22Rv1 (cell line): ENCODE measurements around the gene MICU1.

ENCODE experiments used
- H3K27ac ChIP-seq: fragments of 450-650 bp; 2 replicates; pipeline ENCODE4 v1.5.1; 2017
- CTCF ChIP-seq: fragments of 450-650 bp; IDR thresholded peaks from 2 replicates; pipeline ENCODE4 v1.5.1; 2017; ENCODE audit warnings: mild to moderate bottlenecking
- ZFX ChIP-seq: fragments of 450-650 bp; IDR thresholded peaks from 2 replicates; pipeline ENCODE4 v1.6.1; 2017; ENCODE audit warnings: antibody characterized with exemption, borderline replicate concordance

MICU1 gene

DNA sequence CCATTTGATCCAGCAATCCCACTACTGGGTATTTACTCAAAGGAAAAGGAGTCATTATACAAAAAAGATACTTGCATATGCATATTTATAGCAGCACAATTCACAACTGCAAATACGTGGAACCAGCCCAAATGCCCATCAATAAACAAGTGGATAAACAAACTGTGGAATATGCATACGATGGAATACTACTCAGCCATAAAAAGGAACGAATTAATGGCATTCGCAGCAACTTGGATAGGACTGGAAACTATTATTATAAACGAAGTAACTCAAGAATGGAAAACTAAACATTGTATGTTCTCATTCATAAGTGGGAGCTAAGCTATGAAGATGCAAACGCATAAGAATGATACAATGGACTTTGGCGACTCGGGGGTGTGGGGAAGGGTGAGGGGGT is 108.6 kb downstream of the MICU1 start:
- H3K27ac ChIP-seq: no peak overlapping the region
- TF ChIP-seq ZFX: no peak

- H3K27ac ChIP-seq: no peak overlapping the region
- TF ChIP-seq CTCF (no peak), ZFX (no peak)
These were observed 110.4 kb downstream of the MICU1 start for GRCh38 chr10:72515455-72515854.

GRCh38 chr10:72513910-72514309 is 112.0 kb downstream of the MICU1 start:
- no peak overlapping the region for H3K27ac ChIP-seq
- no peak for TF ChIP-seq CTCF
- TF ChIP-seq ZFX: no peak

GRCh38 chr10:72511459-72511858 is 114.4 kb downstream of the MICU1 start:
- no peak overlapping the region for H3K27ac ChIP-seq
- no peak for TF ChIP-seq ZFX
- TF ChIP-seq CTCF: no peak

DNA sequence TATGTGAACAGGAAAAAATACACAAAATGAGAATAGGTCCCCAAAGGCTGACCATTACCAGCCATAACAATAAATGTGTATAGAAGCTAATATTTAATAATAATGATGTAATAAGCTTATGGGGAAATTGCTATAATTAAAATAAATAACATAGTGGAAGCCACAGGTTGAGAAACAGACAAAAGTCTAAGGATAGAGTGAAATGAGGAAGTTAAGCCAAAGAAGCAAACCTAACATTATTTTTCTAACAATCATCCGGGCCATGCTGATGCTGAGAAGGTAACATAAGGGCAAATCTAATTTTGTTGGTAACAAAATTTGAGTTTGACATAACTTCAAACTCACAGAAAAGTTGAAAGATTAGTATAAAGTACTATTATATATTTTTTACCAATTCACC is 115.9 kb downstream of the MICU1 start:
- TF ChIP-seq CTCF (no peak), ZFX (no peak)

GRCh38 chr10:72509206-72509799 is 116.6 kb downstream of the MICU1 start:
- no peak overlapping the region for H3K27ac ChIP-seq
- TF ChIP-seq CTCF (no peak), ZFX (no peak)

More for the DNA sequence above, 115.9 kb downstream of the MICU1 start:
- no peak overlapping the region for H3K27ac ChIP-seq

DNA sequence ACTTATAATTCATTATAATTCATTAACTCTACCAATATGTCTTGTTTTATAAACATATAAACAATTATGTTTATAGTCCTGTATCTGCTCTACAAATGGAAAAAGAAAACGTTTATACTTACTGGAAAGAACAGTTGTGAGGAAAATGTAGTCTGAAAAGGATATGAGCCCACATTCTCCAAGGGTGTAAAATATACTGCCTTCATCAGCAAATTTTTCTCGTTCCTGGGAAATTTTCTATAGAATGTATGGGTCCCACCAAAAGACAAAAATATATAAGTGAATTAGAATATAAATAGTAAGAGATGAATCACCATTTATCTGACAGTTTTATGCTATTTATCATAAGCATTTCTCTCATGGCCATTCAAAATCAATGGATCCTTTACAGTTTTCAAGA is 117.8 kb downstream of the MICU1 start:
- TF ChIP-seq CTCF (no peak), ZFX (no peak)
- H3K27ac ChIP-seq: no peak overlapping the region

GRCh38 chr10:72506474-72506873 is 119.4 kb downstream of the MICU1 start:
- no peak for TF ChIP-seq CTCF
- TF ChIP-seq ZFX: no peak
- no peak overlapping the region for H3K27ac ChIP-seq
